ACHN (cell line): ENCODE data around the gene ABCA3.

ENCODE experiments used
- DNase-seq: peaks from one replicate; pipeline ENCODE4 v3.0.0-alpha.2; 2015
- in situ Hi-C: cut with HindIII; loops from 2 replicates; pipeline ENCODE4 v1.10.0; 2017; ENCODE audit warnings: low sequenced_read_pairs, low pct_ligation_motif_present, low pct_unique_long_range_greater_than_20kb

ABCA3 gene

DNA sequence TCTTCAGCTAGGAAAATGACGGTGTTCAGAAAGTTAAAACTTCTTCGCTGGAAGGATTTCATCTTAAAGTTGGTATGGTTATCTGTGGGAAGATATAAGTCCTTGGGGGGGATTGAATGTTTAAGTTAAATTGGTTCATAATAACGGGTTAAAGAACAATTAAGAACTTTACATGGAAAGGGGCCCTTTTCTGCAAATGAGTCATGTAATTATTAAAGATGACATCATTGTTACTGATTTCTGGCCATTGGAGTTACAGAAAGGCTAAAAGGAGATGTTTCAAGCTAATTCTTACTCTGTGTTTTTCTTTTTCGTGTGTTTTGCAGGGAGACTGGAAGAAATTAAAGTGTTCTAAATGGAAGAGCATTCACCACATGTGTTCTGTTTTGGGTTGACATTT, 20.6 kb upstream of the ABCA3 start:
- in situ Hi-C loops, result no loop called here
- no peak for DNase-seq

DNA sequence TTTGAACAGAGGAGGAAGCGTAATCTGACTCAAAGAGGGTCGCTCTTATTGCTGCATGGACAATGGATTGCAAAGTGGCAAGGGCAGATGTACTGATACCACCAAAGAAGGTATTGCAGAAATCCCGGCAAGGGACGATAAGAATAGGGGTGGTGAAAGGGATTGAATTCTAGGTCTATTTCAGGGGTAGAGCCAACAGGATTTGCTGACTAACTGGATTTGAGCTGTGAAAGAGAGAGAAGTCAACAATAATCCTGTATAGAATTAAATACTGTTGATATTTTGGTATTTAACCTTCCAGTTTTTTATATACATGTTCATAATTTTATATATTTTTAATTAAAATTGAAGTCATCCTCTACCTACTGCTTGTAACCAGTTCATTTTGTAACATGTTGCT, 19.4 kb upstream of the ABCA3 start:
- in situ Hi-C loops, result no loop called here
- DNase-seq, result no peak

DNA sequence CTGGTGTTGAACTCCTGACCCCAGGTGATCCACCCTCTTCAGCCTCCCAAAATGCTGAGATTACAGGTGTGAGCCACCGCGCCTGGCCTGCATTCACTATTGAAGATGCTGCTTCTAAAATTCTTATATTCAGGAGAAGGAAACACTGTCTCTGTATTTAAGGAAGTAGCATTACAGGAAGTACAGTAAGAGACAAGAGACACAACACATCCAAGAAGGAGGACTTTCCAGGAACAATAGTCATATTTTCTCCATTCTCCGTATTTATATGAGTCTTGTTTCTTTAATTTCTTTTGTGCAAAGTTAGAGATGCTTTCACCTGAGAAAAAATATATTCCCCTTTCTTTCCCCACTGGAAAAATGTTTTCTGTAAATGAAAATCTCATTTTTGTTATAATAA, 18.3 kb upstream of the ABCA3 start:
- in situ Hi-C loops, result no loop called here
- no peak for DNase-seq

DNA sequence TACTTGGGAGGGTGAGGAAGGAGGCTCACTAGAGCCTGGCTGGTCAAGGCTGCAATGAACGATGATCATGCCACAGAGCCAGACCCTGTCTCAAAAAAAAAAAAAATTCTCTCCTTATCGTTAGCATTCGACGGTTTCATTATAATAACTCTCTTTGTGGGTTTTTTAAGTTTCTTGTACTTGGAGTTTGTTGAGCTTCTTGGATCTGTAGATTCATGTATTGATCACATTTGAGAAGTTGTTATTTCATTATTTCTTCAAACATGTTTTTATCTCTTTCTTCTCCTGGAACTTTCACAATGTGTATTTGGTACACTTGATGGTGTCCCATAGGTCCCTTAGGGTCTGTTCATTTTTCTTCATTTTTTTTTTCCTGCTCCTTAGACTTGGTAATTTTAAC, 16.8 kb upstream of the ABCA3 start:
- in situ Hi-C loops, result no loop called here
- no peak for DNase-seq

DNA sequence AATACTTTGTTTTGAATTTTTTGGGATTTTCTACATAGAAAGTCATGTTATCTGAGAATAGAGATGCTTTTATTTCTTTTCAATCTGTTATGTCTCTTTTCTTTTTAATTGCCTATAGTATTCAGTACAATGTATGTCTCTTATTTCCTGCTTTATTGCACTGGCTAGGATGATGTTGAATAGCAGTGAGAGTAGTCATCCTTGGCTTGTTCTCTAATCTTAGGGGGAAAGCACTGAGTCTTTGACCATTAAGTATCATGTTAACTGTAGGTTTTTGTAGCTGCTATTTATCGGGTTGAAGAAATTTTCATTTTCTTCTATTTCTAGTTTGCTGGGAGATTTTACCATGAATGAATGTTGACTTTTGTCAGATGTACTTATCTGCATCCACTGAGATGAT, 10.0 kb upstream of the ABCA3 start:
- no peak for DNase-seq
- in situ Hi-C loops, result no loop called here

DNA sequence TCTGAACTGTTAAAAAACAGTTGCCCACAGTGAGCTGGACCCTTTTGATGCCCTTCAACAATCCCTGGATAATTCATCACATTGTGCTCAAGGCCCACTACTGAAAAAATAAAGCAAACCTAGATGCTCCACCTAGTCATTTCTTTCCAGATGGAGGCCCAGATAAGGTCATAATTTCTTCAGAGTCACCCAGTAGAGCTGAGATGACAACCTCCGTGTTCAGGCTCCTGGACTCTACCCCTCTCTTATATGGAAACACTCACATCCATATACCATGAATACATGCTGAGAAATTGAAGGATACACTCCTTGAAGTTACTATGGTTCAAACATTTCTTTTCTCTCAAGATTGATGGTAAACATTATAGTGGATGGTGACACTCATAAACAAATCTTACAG, 2.7 kb upstream of the ABCA3 start:
- in situ Hi-C loops, result no loop called here
- no peak for DNase-seq

DNA sequence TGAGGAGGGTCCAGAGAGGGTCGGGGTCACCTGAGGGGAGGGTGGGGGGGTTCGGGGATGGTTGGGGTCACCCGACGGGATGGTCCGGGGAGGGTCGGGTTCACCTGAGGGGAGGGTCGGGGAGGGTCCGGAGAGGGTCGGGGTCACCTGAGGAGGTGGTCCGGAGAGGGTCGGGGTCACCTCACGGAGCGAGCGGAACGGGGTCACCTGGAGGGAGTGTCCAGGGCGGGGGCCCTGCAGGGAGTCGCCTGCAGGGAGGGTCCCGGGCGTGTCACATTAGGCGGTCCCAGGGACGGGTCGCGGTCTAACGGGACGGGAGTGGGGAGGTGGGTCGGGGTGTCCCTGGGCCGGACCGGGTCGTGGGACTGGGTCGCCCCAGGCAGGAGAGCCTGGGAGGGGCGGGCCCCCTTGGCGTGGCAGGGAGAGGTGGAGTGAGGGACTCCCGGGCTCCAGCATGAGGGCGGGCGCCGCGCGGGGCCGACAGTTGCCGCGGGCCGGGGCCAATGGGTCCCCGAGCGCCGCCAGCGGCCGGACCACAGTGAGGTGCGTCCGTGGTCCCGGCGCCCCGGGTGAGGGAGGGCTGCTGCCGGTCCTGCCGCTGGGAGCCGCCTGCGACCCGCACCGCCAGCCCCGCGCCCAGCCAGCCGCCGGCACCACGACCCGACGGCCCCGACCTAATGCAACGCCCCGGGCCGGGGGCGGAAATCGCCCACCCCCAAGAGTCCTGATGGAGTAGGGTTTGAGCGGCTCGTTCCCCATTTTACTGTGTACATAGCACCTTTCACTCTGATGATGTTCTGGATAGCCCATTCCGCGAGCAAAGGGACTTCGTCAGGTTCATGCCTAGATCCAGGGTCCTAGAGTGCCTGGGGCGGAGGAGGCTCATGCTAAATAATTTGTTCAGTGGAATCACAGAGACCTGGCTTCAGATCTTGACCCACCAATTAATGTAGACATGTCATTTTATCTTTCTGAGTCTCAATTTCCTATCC, 1.2 kb upstream of the ABCA3 start:
- no peak for DNase-seq
- in situ Hi-C loops, result no loop called here

DNA sequence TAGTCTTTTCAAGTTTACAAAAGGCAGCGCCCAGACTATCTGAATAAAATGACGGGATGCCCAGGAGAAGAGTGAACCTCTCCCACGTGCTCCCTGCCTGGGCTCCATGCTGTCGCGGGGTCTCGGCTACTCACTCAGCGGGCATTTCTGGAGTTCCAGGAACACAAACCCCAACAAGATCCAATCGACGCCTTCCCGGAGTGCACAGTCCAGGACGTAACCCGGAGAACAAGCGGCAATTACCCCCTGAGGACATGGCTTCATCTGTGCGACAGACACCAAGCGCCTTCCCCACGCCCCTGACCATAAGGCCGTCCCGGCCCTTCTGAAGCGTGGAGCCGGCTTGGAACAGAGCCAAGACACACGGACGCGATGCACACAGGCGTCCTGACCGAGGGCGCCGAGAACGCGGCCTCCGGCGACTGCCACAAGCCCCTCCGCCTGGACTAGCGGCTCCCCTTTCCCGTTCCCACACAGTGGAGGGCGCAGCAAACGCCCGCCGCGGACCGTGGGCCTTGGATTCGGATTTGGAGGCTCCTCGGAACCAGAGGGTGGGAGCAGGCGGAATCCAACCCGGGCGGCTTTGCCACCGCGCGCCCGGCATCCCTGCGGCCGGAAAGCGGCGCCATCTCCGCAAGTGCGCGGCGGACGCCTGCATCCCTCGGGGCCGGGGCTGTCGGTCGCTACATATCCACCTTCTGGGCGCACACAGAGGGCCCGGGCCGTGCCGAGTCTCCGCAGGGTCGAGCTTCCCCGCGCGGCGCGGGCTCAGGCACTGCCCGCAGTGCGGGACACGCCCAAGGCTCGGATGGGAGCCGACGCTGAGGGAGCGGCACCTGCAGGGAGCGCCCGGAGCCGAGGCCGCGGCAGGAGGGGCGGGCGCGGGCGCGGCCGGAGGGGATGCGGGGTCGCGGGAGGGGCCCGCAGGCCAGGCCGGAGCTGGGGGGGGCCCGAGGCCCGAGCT, 725 bp downstream of the ABCA3 start:
- peak; percentile 55 for DNase-seq
- in situ Hi-C loops, result no loop called here

DNA sequence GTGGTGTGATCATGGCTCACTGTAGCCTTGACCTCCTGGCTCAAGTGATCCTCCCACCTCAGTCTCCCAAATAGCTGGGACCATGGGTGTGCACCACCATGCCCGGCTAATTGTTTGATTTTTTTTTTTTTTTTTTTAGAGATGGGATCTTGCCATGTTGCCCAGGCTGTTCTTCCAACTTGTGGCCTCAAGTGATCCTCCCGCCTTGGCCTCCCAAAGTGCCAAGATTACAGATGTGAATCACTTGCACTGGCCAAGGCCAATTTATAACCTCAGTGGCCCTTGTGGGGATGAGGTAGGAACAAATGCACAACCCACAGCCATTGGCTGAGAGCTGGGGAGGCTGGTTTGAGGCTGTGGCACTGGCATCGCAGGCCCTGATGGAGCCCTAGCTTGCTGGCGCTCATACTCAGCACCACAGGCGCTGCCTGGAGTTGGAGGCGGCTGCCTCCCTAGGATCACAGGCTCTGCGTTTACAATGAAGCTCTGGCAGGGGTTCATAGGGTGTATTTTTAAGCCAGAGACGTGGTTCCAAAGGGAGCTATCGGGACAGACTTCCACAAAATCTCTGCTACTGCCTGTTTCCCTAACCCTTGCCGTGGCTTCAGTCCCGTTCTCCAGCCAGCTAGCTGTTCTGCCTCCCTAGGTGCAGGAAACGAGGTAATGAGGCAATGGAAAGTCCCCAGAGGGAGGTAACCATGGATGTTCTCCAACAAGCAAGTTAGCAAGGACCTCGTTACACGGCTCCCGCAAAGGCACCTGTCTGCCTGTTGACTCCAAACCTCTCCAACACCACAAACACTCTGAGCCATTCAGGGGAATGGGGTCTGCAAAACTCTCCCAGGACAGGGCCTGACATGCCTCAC, 2.9 kb downstream of the ABCA3 start:
- in situ Hi-C loops, result no loop called here
- DNase-seq, result no peak

DNA sequence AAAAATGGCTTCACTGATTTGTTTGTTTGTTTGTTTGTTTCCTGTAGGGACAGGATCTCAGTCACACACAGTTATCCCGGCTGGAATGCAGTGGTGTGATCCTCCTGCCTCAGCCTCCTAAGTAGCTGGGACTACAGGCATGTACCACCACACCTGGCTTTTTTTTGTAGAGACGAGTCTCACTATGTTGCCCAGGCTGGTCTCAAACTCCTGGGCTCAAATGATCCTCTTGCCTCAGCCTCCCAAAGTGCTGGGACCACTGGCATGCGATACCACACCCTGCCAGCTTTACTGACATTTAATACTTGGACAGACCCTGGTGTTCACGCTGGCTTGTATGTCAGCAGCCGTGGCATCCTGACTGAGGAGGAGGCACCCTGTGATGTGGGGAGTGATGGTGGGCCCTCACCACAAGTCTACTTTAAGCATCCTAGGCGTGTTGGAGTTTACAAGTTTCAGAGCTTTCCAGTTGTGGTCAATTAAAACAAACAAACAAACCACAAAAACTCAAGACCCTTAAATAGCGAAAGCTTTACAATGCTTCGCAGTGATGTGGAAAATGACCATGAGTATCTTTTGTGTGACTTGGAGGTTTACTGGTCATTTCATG, 5.1 kb downstream of the ABCA3 start:
- in situ Hi-C loops, result no loop called here

DNA sequence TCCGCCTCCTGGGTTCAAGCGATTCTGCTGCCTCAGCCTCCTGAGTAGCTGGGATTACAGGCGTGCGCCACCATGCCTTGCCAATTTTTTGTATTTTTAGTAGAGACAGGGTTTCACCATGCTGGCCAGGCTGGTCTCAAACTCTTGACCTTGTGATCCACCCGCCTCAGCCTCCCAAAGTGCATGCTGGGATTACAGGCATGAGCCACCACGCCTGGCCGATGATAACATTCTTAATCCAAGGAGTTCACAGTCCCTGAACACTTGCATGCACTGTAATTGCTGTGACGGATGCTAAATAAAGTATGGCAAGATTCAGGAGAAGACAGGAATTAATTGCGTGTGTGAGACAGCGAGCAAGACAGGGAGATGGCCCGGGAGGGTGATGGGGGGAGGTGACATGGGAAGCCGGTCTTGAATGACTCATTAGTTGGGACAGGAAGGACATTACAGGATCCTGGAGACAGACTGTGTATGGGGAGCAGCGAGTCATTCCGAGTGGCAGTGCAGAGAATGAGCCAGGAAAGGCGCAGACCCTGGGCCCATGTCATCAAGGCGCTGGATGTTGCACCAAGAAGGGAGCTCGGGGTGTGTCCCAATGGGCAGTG, 6.7 kb downstream of the ABCA3 start:
- in situ Hi-C loops, result no loop called here
- no peak for DNase-seq

More for the DNA sequence above, 5.1 kb downstream of the ABCA3 start:
- DNase-seq, result no peak

DNA sequence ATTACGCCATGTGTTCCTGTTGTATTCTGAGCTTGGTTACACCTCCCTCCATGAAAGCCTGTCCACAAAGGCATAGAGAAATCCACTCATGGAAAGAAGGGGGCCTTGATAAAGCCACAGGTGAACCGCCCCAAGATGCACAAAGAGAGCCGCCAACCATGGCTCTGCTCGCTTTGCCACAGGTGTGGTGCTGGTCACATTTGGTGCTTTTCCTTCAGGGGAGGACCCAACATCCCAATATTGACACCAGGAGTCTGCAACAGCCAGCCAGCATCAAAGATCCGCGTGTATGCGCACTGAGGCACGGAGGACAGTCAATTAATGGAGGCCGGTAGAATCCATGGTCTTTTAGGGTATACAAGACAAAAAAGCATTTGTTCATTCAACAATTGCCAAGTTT, 7.3 kb downstream of the ABCA3 start:
- no peak for DNase-seq
- in situ Hi-C loops, result no loop called here

DNA sequence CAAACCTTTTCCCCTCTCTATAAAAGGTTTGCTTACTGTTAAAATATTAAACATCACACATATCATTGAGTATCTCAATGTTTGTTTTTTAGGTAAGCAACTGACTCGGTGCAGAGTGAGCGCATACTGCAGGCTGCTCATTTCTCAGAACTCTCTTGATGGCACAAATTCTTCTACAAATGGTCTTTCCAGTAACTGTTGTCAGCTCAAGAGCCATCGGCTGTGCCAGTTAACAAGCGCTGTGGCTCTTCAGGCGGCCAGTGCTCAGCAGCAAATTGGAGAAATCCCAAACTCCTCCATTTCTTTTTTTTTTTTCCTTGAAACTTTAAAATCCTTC, 8.6 kb downstream of the ABCA3 start:
- no peak for DNase-seq
- in situ Hi-C loops, result no loop called here

DNA sequence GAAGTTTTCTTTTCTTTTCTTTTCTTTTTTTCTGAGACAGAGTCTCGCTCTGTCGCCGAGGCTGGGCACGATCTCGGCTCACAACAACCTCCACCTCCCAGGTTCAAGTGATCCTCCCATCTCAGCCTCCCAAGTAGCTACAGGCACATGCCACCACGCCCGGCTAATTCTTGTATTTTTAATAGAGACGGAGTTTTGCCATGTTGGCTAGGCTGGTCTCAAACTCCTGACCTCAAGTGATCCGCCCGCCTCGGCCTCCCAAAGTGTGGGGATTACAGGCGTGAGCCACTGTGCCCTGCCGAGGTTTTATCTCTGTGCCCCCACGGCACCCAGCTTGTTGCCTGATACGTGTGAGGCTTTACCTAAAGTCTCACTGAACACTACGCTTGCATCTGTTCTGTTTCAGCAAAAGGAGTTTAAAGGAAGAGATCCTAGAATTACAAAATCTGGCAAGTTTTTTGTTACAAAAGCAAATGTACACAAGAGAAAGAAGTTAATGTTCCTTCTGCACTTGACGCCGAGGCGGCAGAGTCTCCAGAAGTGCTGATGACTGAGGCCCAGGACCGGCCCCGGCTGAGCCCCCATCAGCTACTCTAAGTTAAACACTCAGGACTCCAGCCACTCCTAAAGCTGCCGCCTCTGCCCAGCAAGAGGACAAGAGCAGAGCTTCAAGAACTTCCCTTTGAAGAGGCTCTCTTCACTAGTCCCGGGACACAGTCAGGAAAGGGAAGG, 9.2 kb downstream of the ABCA3 start:
- in situ Hi-C loops, result no loop called here

DNA sequence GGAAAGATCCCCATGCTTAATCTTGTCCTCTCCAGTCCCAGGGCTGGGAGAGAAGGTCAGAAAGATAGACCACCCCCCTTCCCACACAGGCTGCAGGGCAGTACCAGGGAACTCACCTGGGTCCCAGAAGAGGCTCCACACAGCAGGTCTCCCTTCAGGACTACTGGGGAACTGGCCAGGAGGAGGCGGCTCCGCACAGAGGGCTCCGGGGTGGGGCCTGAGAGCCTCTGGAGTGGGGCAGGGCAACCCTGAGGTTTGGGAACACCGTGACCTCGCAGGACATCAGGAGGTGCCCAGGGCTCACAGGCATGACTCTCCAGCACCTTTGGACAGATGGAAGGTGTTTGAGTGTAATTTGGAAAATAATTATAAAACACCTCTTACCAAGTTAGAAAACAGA, 11.0 kb downstream of the ABCA3 start:
- no peak for DNase-seq
- in situ Hi-C loops, result no loop called here

More for the DNA sequence above, 9.2 kb downstream of the ABCA3 start:
- DNase-seq, result no peak

DNA sequence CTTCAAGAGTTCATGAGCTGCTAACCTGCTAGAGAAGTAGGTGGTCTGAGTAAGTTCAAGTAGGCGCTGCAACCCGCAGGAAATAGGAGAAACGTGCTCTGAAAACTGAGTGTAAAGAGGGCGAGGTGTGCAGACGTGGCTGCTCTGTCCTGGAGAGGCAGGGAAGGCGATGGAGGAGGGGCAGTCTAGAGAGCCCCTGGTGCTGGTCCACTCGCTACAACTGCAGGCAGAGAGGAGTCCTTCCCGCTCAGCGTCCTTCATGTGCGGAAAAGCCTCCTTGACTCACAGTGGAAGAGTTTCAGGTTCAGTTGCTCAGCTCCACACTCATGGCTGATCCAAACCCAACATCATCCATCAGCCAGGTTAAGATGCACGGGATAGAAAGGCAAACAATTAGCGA, 12.1 kb downstream of the ABCA3 start:
- DNase-seq, result no peak
- in situ Hi-C loops, result no loop called here

DNA sequence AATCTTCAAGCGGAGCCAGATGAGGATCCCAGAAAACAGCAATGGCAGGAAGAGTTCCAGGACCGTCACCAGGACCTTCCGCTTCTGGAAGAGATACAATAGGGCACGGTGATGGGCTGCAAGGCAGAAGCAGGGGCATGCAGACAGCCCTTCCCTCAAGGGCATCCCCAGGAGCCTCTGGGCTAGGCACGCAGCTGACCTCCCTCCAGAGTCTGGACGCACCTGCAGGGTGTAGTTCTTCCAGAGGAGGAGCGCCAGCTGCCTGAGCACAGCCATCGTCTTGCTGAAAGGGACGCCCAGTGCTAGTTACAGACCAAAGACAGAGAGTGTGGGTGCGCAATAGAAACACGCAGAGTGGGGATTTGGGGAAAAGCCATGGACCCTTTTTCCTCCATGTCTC, 14.3 kb downstream of the ABCA3 start:
- no peak for DNase-seq
- in situ Hi-C loops, result no loop called here
